IPS-15b (cell line): Measurements from ENCODE around the gene LRP1.

Experiments used
- H3K27me3 ChIP-seq: one replicate; pipeline ENCODE4 v1.6.1; 2013; ENCODE audit warnings: low read length; ENCODE audit not compliant: control insufficient read depth, insufficient read depth
- H3K36me3 ChIP-seq: one replicate; pipeline ENCODE4 v1.6.1; 2013; ENCODE audit warnings: low read length; ENCODE audit not compliant: control insufficient read depth, insufficient read depth
- H3K4me1 ChIP-seq: one replicate; pipeline ENCODE4 v1.6.1; 2013; ENCODE audit warnings: mild to moderate bottlenecking, low read length; ENCODE audit not compliant: control insufficient read depth, insufficient read depth
- H3K4me3 ChIP-seq: one replicate; pipeline ENCODE4 v1.5.1; 2013; ENCODE audit warnings: low read depth, low read length
- H3K9ac ChIP-seq: one replicate; pipeline ENCODE4 v1.6.1; 2013; ENCODE audit warnings: low read depth, mild to moderate bottlenecking, low read length
- H3K9me3 ChIP-seq: one replicate; pipeline ENCODE4 v1.6.1; 2013; ENCODE audit warnings: mild to moderate bottlenecking, low read length; ENCODE audit not compliant: control insufficient read depth, insufficient read depth

Gene LRP1

DNA sequence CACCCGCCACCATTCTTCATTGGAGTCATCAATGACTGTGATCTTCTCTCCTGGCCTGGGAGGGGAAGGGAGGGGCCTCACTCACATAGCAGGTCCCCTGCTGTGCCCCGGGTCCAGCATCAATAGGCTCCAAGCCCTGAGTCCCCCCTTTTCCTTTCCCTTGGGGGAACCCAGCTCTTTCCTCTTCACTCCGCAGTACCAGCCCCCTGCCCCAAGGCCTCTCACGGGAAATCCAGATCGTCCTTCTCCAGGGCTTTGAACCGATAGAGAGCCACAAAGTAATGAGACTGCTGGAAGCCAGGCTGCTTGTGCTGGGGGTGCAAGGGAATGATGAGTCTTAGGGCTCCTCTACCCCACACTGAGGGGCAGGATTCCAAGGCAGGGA, 116.0 kb downstream of the LRP1 start:
- Histone ChIP-seq H3K27me3 (peaks cover 44% of the 10 kb centered on the region), H3K4me1 (peaks cover 28% of the 10 kb centered on the region), H3K4me3 (no peak overlapping the region), H3K36me3 (no peaks in the 10 kb centered on the region), H3K9ac (no peak overlapping the region), H3K9me3 (no peaks in the 10 kb centered on the region)

DNA sequence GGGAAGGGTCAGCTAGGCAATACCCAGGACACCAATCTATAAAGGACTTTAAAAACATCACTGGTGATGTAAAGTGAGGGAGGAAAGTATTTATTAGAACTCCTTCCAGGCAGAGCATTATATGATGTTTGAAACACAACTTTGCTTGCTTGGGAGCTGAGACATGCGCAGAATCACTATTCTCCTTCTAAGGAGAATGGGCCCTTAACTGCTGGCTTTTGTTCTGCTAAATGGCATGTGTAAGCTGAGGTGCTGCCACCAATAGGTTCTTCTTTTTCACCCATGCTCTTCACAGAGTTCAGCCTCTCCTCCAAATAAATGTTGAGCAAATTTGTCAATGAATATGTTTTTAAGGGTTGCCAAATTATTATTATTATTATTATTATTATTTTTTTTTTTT, 118.8 kb downstream of the LRP1 start:
- H3K36me3 ChIP-seq, result no peaks in the 10 kb centered on the region
- H3K9ac ChIP-seq, result no peak overlapping the region
- H3K9me3 ChIP-seq, result no peaks in the 10 kb centered on the region
- H3K4me3 ChIP-seq, result no peak overlapping the region
- peaks cover 16% of the 10 kb centered on the region for H3K27me3 ChIP-seq
- H3K4me1 ChIP-seq, result peaks cover 32% of the 10 kb centered on the region

DNA sequence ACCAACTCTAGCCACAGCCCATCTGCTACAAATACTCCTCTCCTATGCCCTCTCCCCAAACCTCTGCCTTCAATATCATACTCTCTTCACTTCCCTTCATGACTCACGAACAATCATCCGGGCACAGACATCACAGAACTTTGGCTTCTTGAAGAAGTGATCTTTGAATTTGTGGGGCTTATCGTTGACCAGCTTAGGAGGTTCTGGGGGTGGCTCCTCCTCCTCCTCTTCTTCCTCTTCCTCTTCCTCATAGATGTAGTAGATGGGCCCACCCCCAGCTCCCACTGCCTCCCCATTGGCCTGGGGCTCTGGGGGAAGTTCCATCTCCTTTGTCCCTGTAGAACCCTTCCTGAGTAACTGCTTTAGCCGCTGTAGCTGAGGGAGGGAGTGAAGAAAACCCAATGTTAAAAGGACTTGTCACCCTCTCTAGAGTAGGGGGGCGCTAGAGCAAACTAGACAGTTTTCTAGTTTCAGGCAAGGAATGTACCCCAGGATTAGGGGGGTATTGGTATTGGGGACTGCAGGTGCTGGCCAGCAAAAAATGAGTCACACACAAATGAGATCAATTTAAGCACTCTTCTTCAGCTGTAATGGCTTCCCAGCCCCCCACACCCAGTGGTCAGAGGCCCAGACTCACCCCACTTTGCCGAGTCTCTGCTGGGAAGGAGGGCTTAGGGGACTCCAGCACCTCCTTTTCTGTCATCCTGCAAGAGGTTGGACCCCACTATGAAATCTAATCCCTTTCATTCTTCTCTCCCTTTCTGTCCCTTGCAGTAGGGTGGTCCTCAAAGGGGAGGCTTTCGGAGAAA, 120.9 kb downstream of the LRP1 start:
- H3K4me1 ChIP-seq, result peaks cover 28% of the 10 kb centered on the region
- H3K27me3 ChIP-seq, result peaks cover 8% of the 10 kb centered on the region
- H3K9me3 ChIP-seq, result no peaks in the 10 kb centered on the region
- no peaks in the 10 kb centered on the region for H3K36me3 ChIP-seq
- no peak overlapping the region for H3K9ac ChIP-seq
- H3K4me3 ChIP-seq, result no peak overlapping the region

DNA sequence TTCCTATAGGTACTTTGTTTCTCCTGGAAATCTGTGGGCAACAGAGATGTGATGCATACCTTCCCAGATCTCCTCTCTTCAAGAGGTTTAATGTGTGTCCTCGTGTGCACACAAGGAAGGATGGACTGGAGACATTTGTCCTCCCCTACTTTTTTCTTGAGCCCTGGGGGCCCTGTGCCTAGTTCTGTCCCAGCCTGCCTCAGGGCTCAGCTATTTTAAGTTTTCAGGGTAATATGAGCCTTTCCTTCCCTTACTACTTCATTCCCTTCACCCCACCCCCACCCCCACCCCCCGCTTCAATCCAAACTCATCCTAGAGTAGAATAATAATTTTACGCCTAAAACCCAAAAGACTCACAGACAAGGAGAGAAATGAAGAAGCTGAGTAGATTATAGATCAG, 122.3 kb downstream of the LRP1 start:
- Histone ChIP-seq H3K36me3 (peaks cover 2% of the 10 kb centered on the region), H3K9ac (no peak overlapping the region), H3K4me3 (no peak overlapping the region), H3K27me3 (no peaks in the 10 kb centered on the region), H3K9me3 (no peaks in the 10 kb centered on the region), H3K4me1 (peaks cover 28% of the 10 kb centered on the region)

GRCh38 chr12:57250956-57251355, 122.7 kb downstream of the LRP1 start, which contains the start of gene STAC3:
Gene STAC3, minus strand, starts transcription at chr12:57251187. Its CDS starts 1,551 bp downstream, at chr12:57249636.
- Histone ChIP-seq H3K4me1 (peaks cover 28% of the 10 kb centered on the region), H3K4me3 (no peak within 1 kb of the TSS), H3K27me3 (no peaks in the 10 kb centered on the region), H3K36me3 (peaks cover 7% of the 10 kb centered on the region), H3K9me3 (no peaks in the 10 kb centered on the region), H3K9ac (no peak within 1 kb of the TSS)

GRCh38 chr12:57254506-57255280, 126.4 kb downstream of the LRP1 start:
- Histone ChIP-seq H3K27me3 (no peaks in the 10 kb centered on the region), H3K4me1 (peaks cover 9% of the 10 kb centered on the region), H3K4me3 (no peak overlapping the region), H3K36me3 (peaks cover 18% of the 10 kb centered on the region), H3K9ac (no peak overlapping the region), H3K9me3 (no peaks in the 10 kb centered on the region)

DNA sequence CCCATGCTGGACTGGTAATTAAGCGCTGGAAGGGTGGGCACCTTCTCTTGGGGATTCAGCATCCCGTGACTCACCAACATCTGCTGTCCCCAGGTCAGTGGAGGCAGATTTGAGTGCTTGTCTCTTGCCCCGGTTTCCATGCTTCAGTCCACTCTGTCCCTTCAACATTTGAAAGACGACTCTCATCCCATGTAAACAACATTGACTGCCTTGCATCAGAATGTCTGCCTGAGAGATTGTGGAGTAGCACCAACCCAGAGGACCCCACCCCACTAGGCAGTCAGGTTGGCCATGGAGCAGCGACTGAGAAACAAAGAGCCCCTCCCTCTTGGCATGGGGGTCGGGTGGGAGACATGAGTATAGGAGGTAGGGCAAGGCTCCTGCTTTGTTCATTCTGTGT, 127.6 kb downstream of the LRP1 start:
- H3K4me3 ChIP-seq, result no peak overlapping the region
- peaks cover 2% of the 10 kb centered on the region for H3K4me1 ChIP-seq
- no peaks in the 10 kb centered on the region for H3K9me3 ChIP-seq
- no peaks in the 10 kb centered on the region for H3K27me3 ChIP-seq
- H3K36me3 ChIP-seq, result peaks cover 18% of the 10 kb centered on the region
- no peak overlapping the region for H3K9ac ChIP-seq

- Histone ChIP-seq H3K4me3 (no peak overlapping the region), H3K9ac (no peak overlapping the region), H3K27me3 (no peaks in the 10 kb centered on the region), H3K36me3 (peaks cover 18% of the 10 kb centered on the region), H3K4me1 (peaks cover 3% of the 10 kb centered on the region), H3K9me3 (no peaks in the 10 kb centered on the region)
These were observed 131.0 kb downstream of the LRP1 start for GRCh38 chr12:57258977-57259970.

DNA sequence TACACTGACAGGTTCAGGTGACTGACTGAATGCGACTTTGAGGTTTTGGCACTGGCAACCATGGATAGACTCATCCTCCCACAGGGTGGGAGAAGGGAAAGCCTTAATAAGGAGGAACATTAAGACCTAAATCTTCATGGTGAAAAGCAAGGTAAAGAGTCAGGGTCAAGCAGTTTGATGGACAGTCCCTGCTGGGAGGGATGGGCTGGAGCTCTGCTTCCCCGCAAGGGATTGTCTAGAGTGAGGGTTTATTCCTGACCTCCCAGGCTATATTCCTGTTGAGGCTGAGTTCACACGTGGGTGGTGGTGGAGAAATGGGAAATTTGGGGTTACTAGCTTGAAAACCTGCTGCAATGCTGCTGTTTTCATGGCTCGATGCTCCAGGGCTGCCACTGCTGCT, 132.1 kb downstream of the LRP1 start:
- Histone ChIP-seq H3K9ac (no peak overlapping the region), H3K36me3 (peaks cover 18% of the 10 kb centered on the region), H3K4me3 (no peak overlapping the region), H3K27me3 (no peaks in the 10 kb centered on the region), H3K9me3 (no peaks in the 10 kb centered on the region), H3K4me1 (peaks cover 3% of the 10 kb centered on the region)

DNA sequence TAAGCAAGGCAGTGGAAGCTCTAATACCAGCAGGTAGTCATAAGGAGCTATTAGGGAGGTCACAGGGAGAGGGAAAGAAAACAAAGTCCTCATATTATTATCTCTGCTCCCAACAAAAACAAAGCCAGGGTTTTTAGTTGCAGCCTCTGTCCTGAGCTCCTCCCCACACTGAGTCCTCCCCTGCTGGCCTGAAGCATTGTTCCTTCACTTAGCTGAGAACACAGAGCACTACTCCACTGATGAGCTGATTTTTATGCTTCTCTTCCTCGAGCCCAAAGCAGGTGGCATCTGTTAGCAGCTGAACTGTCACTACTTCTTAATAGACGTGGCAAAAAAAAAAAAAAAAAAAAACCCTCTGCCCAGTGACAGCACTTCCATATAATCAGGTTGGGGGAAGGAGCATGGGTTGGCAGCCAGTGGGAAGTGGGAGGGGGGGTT, 133.2 kb downstream of the LRP1 start:
- Histone ChIP-seq H3K27me3 (no peaks in the 10 kb centered on the region), H3K36me3 (peaks cover 7% of the 10 kb centered on the region), H3K9me3 (no peaks in the 10 kb centered on the region), H3K9ac (no peak overlapping the region), H3K4me1 (peaks cover 3% of the 10 kb centered on the region), H3K4me3 (no peak overlapping the region)

- Histone ChIP-seq H3K36me3 (peaks cover 7% of the 10 kb centered on the region), H3K4me1 (peaks cover 3% of the 10 kb centered on the region), H3K4me3 (no peak overlapping the region), H3K9ac (no peak overlapping the region), H3K27me3 (no peaks in the 10 kb centered on the region), H3K9me3 (no peaks in the 10 kb centered on the region)
These were observed 134.0 kb downstream of the LRP1 start for GRCh38 chr12:57262126-57262822.
